H1 (cell line): ENCODE measurements around the gene CCDC82. TPM values are rescaled to one million over a fixed set of nuclear protein-coding genes. Genes with fewer than 3 reads are reported as not detected.

Experiments
- CTCF ChIA-PET: fragments of 300-600 bp; sonication (Branson Sonifier 250); formaldehyde crosslinking; loops from one replicate; lab custom pipeline; 2021; ENCODE audit not compliant: partially characterized antibody; lab: Charles Lee
- POLR2A ChIA-PET: fragments of 300-600 bp; sonication (Branson Sonifier 250); formaldehyde crosslinking; loops from one replicate; lab custom pipeline; 2021; ENCODE audit warnings: inconsistent platforms; ENCODE audit not compliant: partially characterized antibody; lab: Charles Lee
- DNase-seq, 2 experiments: peaks; one replicate each; pipeline versions ENCODE4 v3.0.0 to v3.0.0-alpha.2; 2010 to 2022; ENCODE audit warnings: low spot score in 2 of 2, low read depth in 1 of 2, mixed read lengths in 1 of 2
- FAIRE-seq: peaks from 2 replicates; lab custom pipeline; 2011; peaks lifted over from hg19 to GRCh38; lab: Jason Lieb, UNC
- H2AFZ ChIP-seq: 2 replicates; pipeline ENCODE4 v1.8.1; 2012; ENCODE audit warnings: low read length, inconsistent platforms
- H2AK5ac ChIP-seq: 2 replicates; pipeline ENCODE4 v1.6.1; 2013; ENCODE audit warnings: low read depth, low read length
- H2BK120ac ChIP-seq: replicated peaks from 2 replicates; pipeline ENCODE3; 2013; ENCODE audit warnings: low read depth, low read length, inconsistent platforms
- H2BK12ac ChIP-seq: 2 replicates; pipeline ENCODE4 v1.6.1; 2013; ENCODE audit warnings: low read depth, low read length
- H2BK15ac ChIP-seq: 2 replicates; pipeline ENCODE4 v1.6.1; 2013; ENCODE audit warnings: low read length
- H2BK20ac ChIP-seq: 2 replicates; pipeline ENCODE4 v1.6.1; 2013; ENCODE audit warnings: low read length
- H2BK5ac ChIP-seq: 2 replicates; pipeline ENCODE4 v1.6.1; 2013; ENCODE audit warnings: low read depth, low read length
- H3K14ac ChIP-seq: 2 replicates; pipeline ENCODE4 v1.6.1; 2013; ENCODE audit warnings: inconsistent platforms; ENCODE audit not compliant: insufficient read length
- H3K18ac ChIP-seq: 2 replicates; pipeline ENCODE4 v1.6.1; 2013; ENCODE audit warnings: low read length; ENCODE audit errors: extremely low read depth
- H3K23ac ChIP-seq: 2 replicates; pipeline ENCODE4 v1.6.1; 2013; ENCODE audit warnings: inconsistent platforms; ENCODE audit not compliant: insufficient read length
- H3K23me2 ChIP-seq: 2 replicates; pipeline ENCODE4 v1.6.1; 2013; ENCODE audit warnings: low read depth, low read length
- H3K27ac ChIP-seq: 2 replicates; pipeline ENCODE4 v1.6.1; 2011; ENCODE audit warnings: low read depth, low read length, inconsistent platforms
- H3K27me3 ChIP-seq, 4 experiments: replicated peaks in 1 of 4; 1 replicate in 1 of 4; 2 replicates in 3 of 4; pipeline versions ENCODE4 v1.6.1 to v1.8.1; 2011 to 2013; ENCODE audit warnings: low read length in 3 of 4, mild to moderate bottlenecking in 3 of 4, inconsistent platforms in 2 of 4, mixed read lengths in 2 of 4, moderate library complexity in 1 of 4; ENCODE audit not compliant: control insufficient read depth in 3 of 4, insufficient read depth in 3 of 4; ENCODE audit errors: extremely low read depth in 1 of 4
- H3K36me3 ChIP-seq, 4 experiments: 2 replicates each; pipeline versions ENCODE4 v1.6.1 to v1.8.1; 2011 to 2013; ENCODE audit warnings: mild to moderate bottlenecking in 4 of 4, low read length in 3 of 4, moderate library complexity in 2 of 4, control low read depth in 1 of 4, inconsistent platforms in 1 of 4; ENCODE audit not compliant: insufficient read depth in 4 of 4, control insufficient read depth in 2 of 4
- H3K4ac ChIP-seq: replicated peaks from 2 replicates; pipeline ENCODE3; 2013; ENCODE audit warnings: low read length, low read depth, mixed read lengths, inconsistent platforms; ENCODE audit not compliant: insufficient read length
- H3K4me1 ChIP-seq, 4 experiments: replicated peaks in 1 of 4; 1 replicate in 1 of 4; 2 replicates in 3 of 4; pipeline versions ENCODE4 v1.6.1 to v1.8.1; 2011 to 2013; ENCODE audit warnings: low read length in 3 of 4, inconsistent platforms in 2 of 4, mixed read lengths in 1 of 4; ENCODE audit not compliant: insufficient read depth in 4 of 4, control insufficient read depth in 3 of 4
- H3K4me2 ChIP-seq, 2 experiments: 2 replicates each; pipeline versions ENCODE4 v1.6.1 to v1.8.1; 2011 to 2013; ENCODE audit warnings: low read depth in 2 of 2, low read length in 2 of 2, control low read depth in 1 of 2, inconsistent platforms in 1 of 2, mild to moderate bottlenecking in 1 of 2; ENCODE audit not compliant: insufficient read depth in 1 of 2
- H3K4me3 ChIP-seq, 4 experiments: fragments of 200-600, 300-600 bp in 1 of 4; sonication (generic), shearing (Covaris generic), sonication (Bioruptor Twin) in 1 of 4; 2 replicates each; pipeline versions ENCODE4 v1.5.1 to v1.8.1; 2011 to 2016; ENCODE audit warnings: low read length in 4 of 4, low read depth in 3 of 4, control low read depth in 2 of 4, inconsistent platforms in 2 of 4, mild to moderate bottlenecking in 2 of 4, mixed read lengths in 1 of 4, moderate library complexity in 1 of 4; ENCODE audit not compliant: insufficient read depth in 2 of 4; ENCODE audit errors: extremely low read depth in 1 of 4
- H3K56ac ChIP-seq: replicated peaks from 2 replicates; pipeline ENCODE3; 2013; ENCODE audit warnings: low read depth, mild to moderate bottlenecking, mixed read lengths, low read length, inconsistent platforms; ENCODE audit not compliant: insufficient read length
- H3K79me1 ChIP-seq: 2 replicates; pipeline ENCODE4 v1.6.1; 2013; ENCODE audit warnings: low read depth, low read length, control low read depth
- H3K79me2 ChIP-seq, 2 experiments: 2 replicates each; pipeline versions ENCODE4 v1.6.1 to v1.8.1; 2012 to 2013; ENCODE audit warnings: low read length in 2 of 2, mild to moderate bottlenecking in 2 of 2, inconsistent platforms in 1 of 2; ENCODE audit not compliant: insufficient read depth in 2 of 2, control insufficient read depth in 1 of 2
- H3K9ac ChIP-seq, 4 experiments: replicated peaks in 1 of 4; 1 replicate in 1 of 4; 2 replicates in 3 of 4; pipeline versions ENCODE4 v1.6.1 to v1.8.1; 2011 to 2013; ENCODE audit warnings: low read depth in 3 of 4, low read length in 3 of 4, control low read depth in 2 of 4, mild to moderate bottlenecking in 2 of 4, moderate library complexity in 2 of 4, inconsistent platforms in 1 of 4; ENCODE audit errors: extremely low read depth in 1 of 4
- H3K9me3 ChIP-seq, 2 experiments: 2 replicates each; pipeline versions ENCODE4 v1.6.1 to v1.8.1; 2012 to 2013; ENCODE audit warnings: mild to moderate bottlenecking in 2 of 2, moderate library complexity in 2 of 2, control low read depth in 1 of 2, inconsistent platforms in 1 of 2, low read depth in 1 of 2, low read length in 1 of 2, mixed read lengths in 1 of 2; ENCODE audit not compliant: insufficient read depth in 2 of 2
- H4K20me1 ChIP-seq, 2 experiments: replicated peaks in 1 of 2; 2 replicates each; pipeline versions ENCODE3 to v1.8.1; 2011 to 2013; ENCODE audit warnings: inconsistent platforms in 2 of 2, low read length in 2 of 2, mild to moderate bottlenecking in 1 of 2; ENCODE audit not compliant: insufficient read depth in 2 of 2, control insufficient read depth in 1 of 2
- H4K5ac ChIP-seq: 2 replicates; pipeline ENCODE4 v1.6.1; 2013; ENCODE audit warnings: low read length, low read depth, mixed read lengths, inconsistent platforms; ENCODE audit not compliant: insufficient read length
- H4K8ac ChIP-seq: 2 replicates; pipeline ENCODE4 v1.8.0; 2013; ENCODE audit warnings: mild to moderate bottlenecking, moderate library complexity, low read length, inconsistent platforms; ENCODE audit not compliant: insufficient read depth; ENCODE audit errors: extremely low read depth
- H4K91ac ChIP-seq: replicated peaks from 2 replicates; pipeline ENCODE3; 2013; ENCODE audit warnings: low read length, mixed read lengths, inconsistent platforms; ENCODE audit not compliant: insufficient read length
- ASH2L ChIP-seq: fragments of 200-600, 300-600 bp; sonication (generic); IDR thresholded peaks from one replicate; pipeline ENCODE4 v1.7.1; 2017; ENCODE audit warnings: low read length
- KDM1A ChIP-seq: fragments of 200-600, 300-600 bp; sonication (generic); IDR thresholded peaks from 2 replicates; pipeline ENCODE4 v1.7.1; 2016; ENCODE audit warnings: mild to moderate bottlenecking, low read length, borderline replicate concordance
- RAD21 ChIP-seq, 2 experiments: IDR thresholded peaks in 1 of 2; conservative IDR thresholded peaks in 1 of 2; 2 replicates each; pipeline ENCODE4 v1.6.1; 2011; ENCODE audit warnings: low read depth in 2 of 2, low read length in 2 of 2, improper control_type of control experiment in 1 of 2, inconsistent platforms in 1 of 2, mild to moderate bottlenecking in 1 of 2, moderate library complexity in 1 of 2
- TBP ChIP-seq: IDR thresholded peaks from 2 replicates; pipeline ENCODE4 v1.6.1; 2011; ENCODE audit warnings: low read depth, low read length, improper control_type of control experiment
- WGBS, 2 experiments: shearing (Covaris generic) in 1 of 2; methylation state at CpG; one replicate each; pipeline versions ENCODE4 v1.1.6 to v1.1.7; 2013 to 2015; ENCODE audit warnings: low lambda C conversion rate in 2 of 2, mixed read lengths in 2 of 2, inconsistent platforms in 1 of 2, low coverage in 1 of 2, missing lambda C conversion rate in 1 of 2; ENCODE audit not compliant: insufficient replicate concordance in 2 of 2, insufficient coverage in 1 of 2, insufficient read length in 1 of 2; ENCODE audit errors: extremely low coverage in 1 of 2, missing lambda C conversion rate in 1 of 2; 5-methylcytosine and 5-hydroxymethylcytosine counted together
- polyA plus RNA-seq, 7 experiments: library from polyadenylated mRNA; depleted of rRNA in 3 of 7; stranded (reverse) in 5 of 7; unstranded in 2 of 7; fragments of >200 nt in 5 of 7; fragments of 200-250 nt in 2 of 7; gene quantifications; 1 replicate in 5 of 7; 2 replicates in 1 of 7; 4 replicates in 1 of 7; pipeline versions ENCODE4 v1.2.1 to v1.2.3, GENCODE V29; 2011 to 2013; ENCODE audit warnings: missing spikeins in 2 of 7, mixed read lengths in 2 of 7
- total RNA-seq: library from RNA; stranded (reverse); fragmentation: NEBNext Ultra II Directional; extraction: Animal tissue kit (Norgen Biotek cat#: 25700); gene quantifications from 2 replicates; pipeline ENCODE4 v1.2.1, GENCODE V29; 2021

The CCDC82 gene
- total and polyA plus RNA-seq, 2 of the 8 experiments (the other 6 are each of a cell fraction or from before 2014, with no cell fraction given) = 6.0 to 15.2 TPM

GRCh38 chr11:96310236-96310635 lies 79.5 kb downstream of the CCDC82 start:
- H3K4ac ChIP-seq = no peak overlapping the region
- no peak overlapping the region for H3K56ac ChIP-seq
- no peak overlapping the region for H2BK20ac ChIP-seq
- WGBS, 2 experiments = 87% methylated on average over 1 of the region's 1 CpG; no CpG with 5 or more reads in 1 of the 2 experiments
- H3K36me3 ChIP-seq = no peaks in the 10 kb centered on the region
- no peaks in the 10 kb centered on the region for H3K79me2 ChIP-seq
- H3K4me1 ChIP-seq = peaks cover 0 to 17% (median 10%) of the 10 kb centered on the region in 4 experiments; a peak in 4 of 7 replicates
- DNase-seq (no peak), FAIRE-seq (no peak)
- H3K14ac ChIP-seq = no peak overlapping the region
- H3K79me1 ChIP-seq = no peaks in the 10 kb centered on the region; the same call in 1 of the 2 replicates
- no peak overlapping the region for H2AK5ac ChIP-seq
- TF ChIP-seq KDM1A (no peak), TBP (no peak), RAD21 (IDR thresholded peaks at IDR 0.05 in 1 of 2, conservative IDR thresholded peaks at IDR 0.05 in 1 of 2; ENCODE audit: low read depth in 2 of 2, low read length in 2 of 2) (no peak), ASH2L (no peak)
- no peak overlapping the region for H2BK5ac ChIP-seq
- H3K23ac ChIP-seq = no peak overlapping the region
- H3K9ac ChIP-seq = no peak overlapping the region
- no peak overlapping the region for H2BK12ac ChIP-seq
- ChIA-PET POLR2A (interaction anchor here (0.6 kb wide), 1 partner anchor 49 kb away, joined by 3 read pairs; no protein-coding TSS in a partner anchor), CTCF (interaction anchor here (0.8 to 2.0 kb wide), 6 partner anchors 12 to 257 kb away, joined by 3 to 9 read pairs (median 4); partner anchors contain the start of gene MAML2)
- H4K20me1 ChIP-seq = no peaks in the 10 kb centered on the region
- H3K23me2 ChIP-seq = no peaks in the 10 kb centered on the region
- H3K18ac ChIP-seq = no peak overlapping the region
- no peaks in the 10 kb centered on the region for H3K9me3 ChIP-seq
- no peak overlapping the region for H4K8ac ChIP-seq
- no peak overlapping the region for H4K5ac ChIP-seq
- H4K91ac ChIP-seq = no peak overlapping the region
- H3K27ac ChIP-seq = no peak overlapping the region
- H3K27me3 ChIP-seq = no peaks in the 10 kb centered on the region
- no peak overlapping the region for H2AFZ ChIP-seq
- no peak overlapping the region for H2BK15ac ChIP-seq
- no peak overlapping the region for H3K4me2 ChIP-seq
- no peak overlapping the region for H3K4me3 ChIP-seq
- no peak overlapping the region for H2BK120ac ChIP-seq
